HG03025 (cell line): ENCODE data around the gene ANLN.

ENCODE experiments used
- ATAC-seq: cut with Tn5 transposase; IDR thresholded peaks from one replicate; pipeline ENCODE4 v1.9.1; 2021; ENCODE audit warnings: mild to moderate bottlenecking, moderate library complexity; ENCODE audit not compliant: unreplicated experiment, low FRiP score

Gene ANLN, protein sequence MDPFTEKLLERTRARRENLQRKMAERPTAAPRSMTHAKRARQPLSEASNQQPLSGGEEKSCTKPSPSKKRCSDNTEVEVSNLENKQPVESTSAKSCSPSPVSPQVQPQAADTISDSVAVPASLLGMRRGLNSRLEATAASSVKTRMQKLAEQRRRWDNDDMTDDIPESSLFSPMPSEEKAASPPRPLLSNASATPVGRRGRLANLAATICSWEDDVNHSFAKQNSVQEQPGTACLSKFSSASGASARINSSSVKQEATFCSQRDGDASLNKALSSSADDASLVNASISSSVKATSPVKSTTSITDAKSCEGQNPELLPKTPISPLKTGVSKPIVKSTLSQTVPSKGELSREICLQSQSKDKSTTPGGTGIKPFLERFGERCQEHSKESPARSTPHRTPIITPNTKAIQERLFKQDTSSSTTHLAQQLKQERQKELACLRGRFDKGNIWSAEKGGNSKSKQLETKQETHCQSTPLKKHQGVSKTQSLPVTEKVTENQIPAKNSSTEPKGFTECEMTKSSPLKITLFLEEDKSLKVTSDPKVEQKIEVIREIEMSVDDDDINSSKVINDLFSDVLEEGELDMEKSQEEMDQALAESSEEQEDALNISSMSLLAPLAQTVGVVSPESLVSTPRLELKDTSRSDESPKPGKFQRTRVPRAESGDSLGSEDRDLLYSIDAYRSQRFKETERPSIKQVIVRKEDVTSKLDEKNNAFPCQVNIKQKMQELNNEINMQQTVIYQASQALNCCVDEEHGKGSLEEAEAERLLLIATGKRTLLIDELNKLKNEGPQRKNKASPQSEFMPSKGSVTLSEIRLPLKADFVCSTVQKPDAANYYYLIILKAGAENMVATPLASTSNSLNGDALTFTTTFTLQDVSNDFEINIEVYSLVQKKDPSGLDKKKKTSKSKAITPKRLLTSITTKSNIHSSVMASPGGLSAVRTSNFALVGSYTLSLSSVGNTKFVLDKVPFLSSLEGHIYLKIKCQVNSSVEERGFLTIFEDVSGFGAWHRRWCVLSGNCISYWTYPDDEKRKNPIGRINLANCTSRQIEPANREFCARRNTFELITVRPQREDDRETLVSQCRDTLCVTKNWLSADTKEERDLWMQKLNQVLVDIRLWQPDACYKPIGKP

DNA sequence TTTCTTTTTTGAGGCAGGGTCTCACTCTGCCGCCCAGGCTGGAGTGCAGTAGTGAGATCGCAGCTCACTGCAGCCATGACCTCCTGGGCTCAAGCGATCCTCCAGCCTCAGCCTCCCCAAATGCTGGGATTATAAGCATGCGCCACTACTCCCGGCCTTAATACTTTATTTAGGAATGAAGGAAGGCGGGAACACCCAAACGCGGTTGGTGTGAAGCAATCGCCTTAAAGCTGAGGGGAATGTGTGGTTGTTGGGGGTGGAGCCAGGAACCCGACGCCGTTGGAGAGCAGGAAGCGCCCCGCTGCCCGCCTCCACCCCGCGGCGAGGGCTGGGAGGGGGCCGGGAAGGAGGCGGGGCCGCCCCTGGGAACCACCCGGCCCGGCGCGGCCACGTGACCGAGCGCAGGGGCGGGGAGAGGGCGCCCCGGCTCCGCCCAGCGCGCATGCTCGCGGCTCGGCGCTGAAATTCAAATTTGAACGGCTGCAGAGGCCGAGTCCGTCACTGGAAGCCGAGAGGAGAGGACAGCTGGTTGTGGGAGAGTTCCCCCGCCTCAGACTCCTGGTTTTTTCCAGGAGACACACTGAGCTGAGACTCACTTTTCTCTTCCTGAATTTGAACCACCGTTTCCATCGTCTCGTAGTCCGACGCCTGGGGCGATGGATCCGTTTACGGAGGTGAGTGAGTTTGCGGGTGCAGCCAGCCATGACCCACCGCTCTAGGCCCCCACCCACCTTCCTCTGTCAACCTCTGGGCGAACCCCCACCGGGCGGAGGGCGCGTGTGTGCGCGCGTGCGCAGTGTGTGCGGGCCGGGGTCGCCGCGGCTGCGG is at the start of gene ANLN:
Gene ANLN, plus strand, starts transcription at position 492 of the 828 bp plus-strand sequence. Its CDS starts 165 bp downstream, at position 657.
- ATAC-seq: peak; percentile 63

DNA sequence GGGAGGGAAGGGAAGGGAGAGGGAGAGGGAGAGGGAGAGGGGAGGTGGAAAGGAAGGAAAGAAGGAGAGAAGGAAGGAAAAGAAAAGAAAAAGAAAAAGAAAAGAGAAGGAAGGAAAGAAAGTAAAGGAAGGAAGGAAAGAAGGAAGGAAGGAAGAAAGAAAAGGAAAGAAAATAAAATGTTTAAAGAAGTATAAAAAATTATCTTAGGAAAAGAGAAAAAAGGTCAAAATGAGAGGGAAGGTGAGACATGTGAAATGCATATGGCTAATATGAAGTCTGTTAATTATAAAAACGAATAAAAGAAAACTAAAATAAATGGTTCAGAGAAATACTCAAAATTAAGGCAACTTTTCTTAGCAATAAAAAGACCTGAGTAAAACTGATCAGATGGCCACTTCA is 46.1 kb upstream of the ANLN start:
- ATAC-seq: no peak

DNA sequence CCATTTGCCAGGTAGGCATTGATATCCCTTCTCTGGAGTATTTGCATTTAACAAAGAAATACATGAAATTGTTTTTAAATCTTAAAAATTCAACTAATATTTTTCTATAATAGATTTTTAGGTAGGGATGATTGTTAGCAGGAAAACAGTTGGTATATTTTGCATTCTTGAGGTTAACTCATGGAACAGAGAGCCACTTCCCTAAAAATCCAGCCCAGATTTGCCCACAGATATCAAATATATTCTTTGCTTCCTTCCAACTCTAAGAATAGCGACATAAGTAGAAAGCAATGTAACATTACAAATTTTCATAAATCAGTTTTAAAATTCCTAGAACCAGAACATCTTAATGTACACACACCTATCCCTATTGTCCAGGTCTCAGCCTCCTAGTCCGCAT is 45.0 kb upstream of the ANLN start:
- no peak for ATAC-seq

DNA sequence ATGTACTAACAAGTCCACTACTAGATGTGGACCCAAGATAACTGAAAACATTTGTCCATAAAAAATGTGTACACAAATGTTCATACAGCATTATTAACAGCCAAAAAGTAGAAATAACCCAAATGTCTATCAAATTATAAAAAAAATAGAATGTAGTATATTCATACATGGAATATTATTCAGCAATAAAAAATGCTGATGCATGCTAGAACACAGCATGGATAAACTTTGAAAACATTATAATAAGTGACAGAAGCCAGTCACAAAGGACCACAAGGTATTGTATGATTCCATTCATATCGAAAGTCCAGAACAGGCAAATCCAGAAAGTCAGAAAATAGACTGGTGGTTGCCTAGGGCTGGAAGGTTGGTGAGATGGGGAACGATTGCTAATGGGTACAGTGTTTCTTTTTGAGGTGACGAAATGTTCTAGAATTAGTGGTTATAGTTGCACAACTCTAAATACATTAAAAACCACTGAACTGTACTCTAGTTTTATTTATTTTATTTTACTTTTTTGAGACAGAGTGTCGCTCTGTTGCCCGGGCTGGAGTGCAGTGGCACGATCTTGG is 43.3 kb upstream of the ANLN start:
- no peak for ATAC-seq

DNA sequence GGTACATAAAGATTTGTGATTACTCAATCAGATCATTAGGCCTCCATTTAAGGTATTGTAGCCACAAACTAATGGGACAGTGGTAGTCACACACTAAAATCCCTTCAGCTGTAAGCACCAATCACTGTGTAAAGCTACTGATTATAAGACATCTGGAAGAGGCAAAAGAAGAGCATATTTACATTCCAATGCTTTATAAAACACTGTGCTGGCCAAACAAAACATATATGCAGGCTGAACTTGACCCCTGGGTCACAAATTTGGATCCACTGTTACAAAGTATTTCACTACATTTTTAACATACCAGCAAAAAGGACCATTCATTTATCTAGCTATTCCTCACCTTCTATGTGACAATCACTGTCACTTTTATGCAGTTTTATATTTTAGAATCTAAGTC is 41.4 kb upstream of the ANLN start:
- ATAC-seq: no peak

DNA sequence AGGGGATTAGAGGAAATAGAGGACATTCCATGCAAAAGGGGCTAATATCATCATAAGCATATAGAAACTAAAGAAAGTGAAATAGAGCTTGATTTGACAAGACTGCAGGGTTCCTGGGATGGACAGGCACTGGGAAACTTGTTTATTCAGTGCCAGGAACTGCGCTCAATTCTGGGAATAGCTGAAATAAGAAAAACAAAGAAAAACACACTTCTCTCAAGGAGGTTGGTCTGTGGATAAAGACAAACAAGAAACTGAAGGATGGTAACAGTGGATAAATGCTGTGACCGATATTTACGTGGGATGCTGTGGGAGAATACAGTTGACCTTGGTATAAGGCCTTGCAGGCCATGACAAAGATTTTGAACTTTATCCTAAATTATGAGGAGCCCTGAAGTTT is 40.9 kb upstream of the ANLN start:
- no peak for ATAC-seq

DNA sequence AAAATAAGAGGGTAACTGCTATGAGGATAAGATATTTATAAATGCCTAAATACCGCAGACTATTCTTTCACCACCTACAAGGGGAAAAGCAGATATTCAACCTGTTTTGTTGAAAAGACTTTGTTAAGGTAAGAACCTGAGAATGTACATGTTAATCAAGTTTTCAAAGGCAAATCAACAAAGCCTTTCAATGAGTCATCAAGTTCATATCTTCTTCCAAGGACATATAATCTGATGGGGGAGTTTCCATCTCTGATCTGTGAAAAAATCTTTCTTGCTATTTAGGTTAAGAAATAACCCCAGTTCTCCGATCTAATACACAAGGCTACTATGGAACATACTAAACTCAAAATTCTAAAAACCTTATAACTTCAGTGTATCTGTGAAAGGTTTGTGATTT is 40.0 kb upstream of the ANLN start:
- ATAC-seq: no peak

DNA sequence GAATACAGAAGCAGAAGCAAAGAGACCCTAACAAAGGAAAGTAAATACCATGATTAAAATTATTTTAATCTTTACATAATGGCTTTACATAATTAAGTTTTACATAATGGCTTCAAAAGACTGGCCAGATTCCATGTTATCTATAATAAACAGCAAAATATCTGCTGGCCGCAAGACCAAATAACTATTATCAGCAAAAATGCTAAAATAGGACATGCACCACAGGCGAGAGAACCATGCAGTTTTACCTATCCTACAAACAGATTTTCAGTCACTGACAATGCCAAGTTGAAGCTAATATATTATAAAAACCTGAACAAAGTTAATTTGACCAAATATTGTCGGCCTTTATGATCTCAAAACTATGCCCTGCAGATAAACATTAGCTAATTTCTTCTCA is 34.2 kb upstream of the ANLN start:
- no peak for ATAC-seq

DNA sequence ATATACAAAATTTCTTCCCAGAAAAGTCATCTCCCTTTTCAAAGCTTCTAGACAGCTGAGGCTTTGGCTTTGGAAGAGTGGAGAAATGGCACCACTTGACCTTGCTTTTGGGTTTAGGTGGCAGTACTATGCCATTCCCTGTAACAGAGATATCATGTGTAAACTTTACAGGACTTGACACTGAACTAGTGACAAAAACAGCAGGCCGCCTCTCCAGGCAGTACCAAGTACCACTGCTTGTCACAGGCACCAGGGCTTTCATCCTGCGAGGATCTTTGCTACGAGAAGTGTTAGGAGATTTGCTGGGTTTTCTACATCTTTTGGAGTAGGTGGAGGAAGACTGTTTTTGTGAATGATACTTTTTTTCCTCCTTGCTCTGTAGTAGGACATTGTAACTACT is 32.6 kb upstream of the ANLN start:
- no peak for ATAC-seq

DNA sequence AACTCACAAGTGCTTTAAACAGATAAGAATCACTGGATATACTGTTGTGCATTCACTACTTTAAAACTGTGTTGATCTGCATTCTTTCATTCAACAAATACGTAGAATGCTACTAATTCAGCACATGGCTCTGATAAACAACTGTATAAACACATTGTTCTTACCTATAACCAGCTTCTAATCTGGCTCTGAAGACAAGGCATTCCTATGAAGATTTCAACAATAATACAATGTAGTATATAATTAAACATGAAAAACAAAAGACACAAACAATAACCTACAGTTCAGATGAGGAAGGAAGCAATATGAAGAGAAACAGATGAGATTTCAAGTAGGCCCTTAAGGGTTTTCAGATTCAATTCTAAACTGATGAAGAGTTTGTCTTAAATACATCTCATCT is 31.1 kb upstream of the ANLN start:
- ATAC-seq: no peak

DNA sequence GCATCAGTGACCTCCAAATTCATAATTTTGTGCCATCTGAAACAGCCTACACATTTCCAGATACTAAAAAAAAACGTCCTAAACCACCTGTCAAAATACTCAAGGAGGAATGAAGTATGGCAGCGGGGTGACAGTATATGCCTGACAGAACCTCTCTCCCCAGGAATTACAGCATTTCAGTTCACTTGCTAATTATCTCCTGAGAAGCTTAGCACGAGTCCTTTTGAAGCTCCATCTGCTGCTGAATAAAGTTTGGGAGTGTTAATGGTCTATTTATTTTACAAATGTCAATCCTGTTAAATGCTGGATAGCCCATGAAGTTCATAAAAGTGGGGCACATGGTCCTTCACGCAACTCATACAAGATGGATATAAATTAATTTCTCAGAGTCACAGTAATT is 29.4 kb upstream of the ANLN start:
- no peak for ATAC-seq

DNA sequence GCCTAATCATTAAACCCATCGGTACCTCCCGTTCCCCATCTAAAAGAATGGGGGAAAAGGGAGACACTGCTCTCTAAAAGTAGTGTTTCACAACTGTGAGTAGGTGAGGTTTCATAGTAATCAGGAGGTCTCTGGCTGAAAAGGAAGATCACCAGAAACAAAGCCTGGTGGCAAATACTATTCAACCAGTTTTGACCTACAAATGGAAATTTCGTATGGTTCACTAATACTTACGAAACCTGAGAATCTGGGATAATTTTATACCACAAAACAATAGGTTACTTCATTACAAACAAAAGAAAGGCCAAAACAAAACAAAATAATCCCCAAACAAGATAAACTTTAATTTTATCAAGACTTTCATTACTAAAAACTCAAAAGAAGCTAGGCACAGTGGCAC is 28.4 kb upstream of the ANLN start:
- ATAC-seq: no peak

DNA sequence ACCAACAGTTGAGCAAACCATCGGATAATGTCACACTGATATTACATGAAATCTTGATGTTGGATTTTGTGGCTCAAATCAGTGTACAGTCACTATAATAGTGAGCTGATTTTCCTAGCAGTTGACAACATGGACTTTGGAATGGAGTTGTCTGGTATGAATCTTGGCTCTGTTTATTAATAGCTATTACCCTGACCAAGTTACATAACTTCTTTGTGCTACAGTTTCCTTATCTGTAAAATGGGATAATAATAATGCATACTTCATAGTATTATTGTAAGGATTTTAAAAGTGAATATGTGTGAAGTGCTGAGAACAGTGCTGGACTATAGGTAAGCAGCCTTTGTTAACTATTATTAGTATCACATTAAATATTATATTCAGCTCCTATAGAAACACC is 26.1 kb upstream of the ANLN start:
- no peak for ATAC-seq

DNA sequence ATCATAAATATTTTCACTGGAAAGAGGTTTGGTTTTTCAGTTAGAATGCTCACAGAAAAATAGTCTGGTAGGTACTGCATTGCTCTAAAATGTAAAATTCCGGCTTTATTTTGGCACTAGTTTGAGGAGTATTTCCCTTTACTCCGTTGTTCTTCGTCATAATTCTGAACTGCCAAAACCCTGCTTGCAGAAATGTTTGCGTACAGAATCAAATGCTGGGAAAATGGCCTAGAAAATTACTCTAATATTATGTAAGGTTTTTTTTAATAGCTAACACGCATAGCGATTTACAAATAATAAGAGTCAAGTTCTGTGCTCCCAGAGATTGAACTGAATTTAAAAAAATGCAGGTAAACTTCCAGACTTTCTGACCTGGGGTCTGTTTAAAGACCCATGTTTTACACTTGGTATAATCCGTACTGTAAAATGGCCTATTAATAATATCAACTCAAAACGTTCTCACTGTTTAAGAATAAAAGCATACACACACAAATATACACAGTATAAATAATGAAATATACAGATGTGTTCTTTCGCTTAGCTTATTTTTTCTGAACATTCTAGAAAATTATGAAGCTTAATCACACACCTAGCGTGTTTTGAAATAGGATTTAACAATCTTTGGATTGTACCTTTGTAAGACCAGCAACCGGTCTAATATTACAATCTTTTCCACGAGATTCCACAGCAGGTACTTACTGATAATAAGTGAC is 23.5 kb upstream of the ANLN start:
- no peak for ATAC-seq

DNA sequence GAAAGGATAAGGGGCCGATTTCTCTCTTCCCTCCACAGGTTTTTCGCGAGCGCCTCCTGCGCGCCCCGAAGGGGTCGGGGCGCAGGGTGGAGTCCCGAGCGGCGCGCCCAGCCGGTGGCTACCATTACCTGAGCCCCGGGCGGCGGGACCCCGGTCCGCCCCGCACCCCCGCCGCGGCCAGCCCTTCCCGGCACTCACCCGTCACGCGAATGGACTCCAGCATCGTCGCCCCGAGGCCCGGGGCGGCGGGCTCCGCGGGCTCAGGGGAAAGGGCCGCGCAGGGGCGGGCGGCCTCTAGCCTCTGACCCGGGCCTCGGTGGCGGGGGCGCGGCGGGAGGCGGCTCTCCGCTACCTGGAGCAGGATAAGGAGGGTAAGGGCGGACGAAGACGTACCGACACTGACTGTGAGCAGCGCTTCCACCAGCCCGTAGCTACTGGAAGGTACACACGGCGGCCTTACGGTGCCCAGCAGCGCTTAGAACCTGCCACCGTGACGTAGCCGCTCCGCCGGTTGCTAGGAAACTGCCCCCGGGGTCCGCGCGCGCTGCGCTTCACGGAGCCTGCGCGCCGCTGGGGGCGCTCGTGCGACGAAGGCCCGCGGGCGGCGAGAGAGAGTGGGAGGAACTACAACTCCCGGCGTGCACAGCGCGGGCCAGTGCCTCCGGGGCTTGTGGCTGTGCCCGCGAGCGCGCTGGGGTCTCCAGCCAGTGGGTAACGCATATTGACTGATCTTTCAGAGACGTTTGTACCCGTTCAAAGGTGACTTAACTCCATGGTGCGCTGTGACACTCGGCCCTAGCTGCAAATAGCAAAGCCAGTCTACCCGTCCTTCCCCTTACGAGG is 22.7 kb upstream of the ANLN start:
- ATAC-seq: peak; percentile 99

DNA sequence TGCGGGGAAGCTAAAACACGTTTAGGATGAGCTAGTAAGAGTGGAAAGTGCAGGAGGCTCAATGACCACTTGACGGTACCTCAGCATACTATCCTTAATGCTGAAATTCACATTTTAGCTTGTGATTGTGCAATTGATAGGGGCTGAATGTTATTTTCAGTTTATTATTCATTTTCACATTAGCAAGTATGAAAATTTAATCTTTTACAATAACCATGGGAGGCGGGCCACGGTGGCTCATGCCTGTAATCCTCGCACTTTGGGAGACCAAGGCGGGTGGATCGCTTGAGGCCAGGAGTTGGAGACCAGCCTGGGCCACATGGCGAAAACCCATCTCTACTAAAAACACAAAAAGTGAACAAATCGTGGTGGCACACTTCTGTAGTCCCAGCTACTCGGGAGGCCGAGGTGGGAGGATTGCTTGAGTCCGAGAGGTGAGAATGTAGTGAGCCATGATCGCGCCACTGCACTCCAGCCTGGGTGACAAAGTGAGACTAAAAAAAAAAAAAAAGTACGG is 22.0 kb upstream of the ANLN start:
- no peak for ATAC-seq

DNA sequence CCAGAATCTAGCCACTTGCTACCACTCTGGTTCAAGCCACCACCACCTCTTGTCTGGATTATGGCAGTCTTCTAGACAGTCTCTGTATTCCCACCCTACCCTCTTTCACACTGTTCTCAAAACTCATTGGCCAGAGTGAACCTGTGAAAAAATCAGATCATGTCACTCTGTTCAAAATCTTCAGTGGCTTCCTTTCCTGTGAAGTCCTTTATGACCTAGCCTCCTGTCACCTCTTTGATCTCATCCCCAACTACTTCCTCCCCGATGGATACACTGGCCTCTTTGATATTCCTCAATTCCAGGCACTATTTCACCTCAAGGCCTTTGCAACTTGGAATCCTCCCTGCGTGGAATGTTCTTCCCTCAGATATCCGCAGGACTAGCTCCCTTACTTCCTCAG is 21.2 kb upstream of the ANLN start:
- ATAC-seq: no peak

DNA sequence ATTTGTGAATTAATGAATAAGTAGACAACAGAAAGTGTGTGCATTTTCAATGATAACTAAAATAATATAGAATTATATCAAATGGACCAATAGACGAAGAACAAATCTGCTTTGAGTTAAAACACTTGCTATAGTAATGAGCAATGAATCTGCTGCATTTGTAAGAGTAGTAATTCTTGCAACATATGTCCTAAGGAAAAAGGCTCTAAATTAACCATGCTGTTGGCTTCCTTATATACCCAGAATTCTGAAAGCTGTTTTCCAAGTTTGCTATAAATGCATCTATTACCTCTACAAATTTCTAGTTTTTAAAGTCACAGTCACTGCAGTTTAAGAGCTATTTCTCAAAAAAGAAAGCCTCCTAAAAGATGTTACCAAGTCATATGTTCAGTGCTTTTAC is 20.5 kb upstream of the ANLN start:
- ATAC-seq: no peak
